Right lobe of liver (tissue), 4 donors: ENCODE data around the gene EFNA5.

Experiments
- CTCF ChIP-seq, 4 donors: fragments of 200-600 bp in 3 of 4; fragments of 450-650 bp in 1 of 4; IDR thresholded peaks; one replicate each; pipeline versions ENCODE4 v1.5.1 to v1.8.0; 2016 to 2022; ENCODE audit warnings: antibody characterized with exemption in 4 of 4, mild to moderate bottlenecking in 2 of 4
- POLR2A ChIP-seq: fragments of 450-650 bp; IDR thresholded peaks from one replicate; pipeline ENCODE4 v1.6.1; 2017; ENCODE audit warnings: antibody characterized with exemption, mild to moderate bottlenecking
- donor health status: DM: no; HTN: no; CAD: no.
- donor health status: DM: no; HTN: no; CAD: no.
- donor health status: DM: no; HTN: yes; CAD: no.

GRCh38 chr5:107447587-107447986 is 223.2 kb downstream of the EFNA5 start:
- TF ChIP-seq CTCF (IDR thresholded peaks at IDR 0.05) (no peak), POLR2A (no peak)
